K562 (cell line): ENCODE measurements around the gene LHB. TPM values are rescaled to one million over a fixed set of nuclear protein-coding genes. Genes with fewer than 3 reads are reported as not detected.
A peak's percentile ranks its signal among the peaks of the same experiment; 100 is the strongest.

ENCODE experiments used
- CREB1 ChIP-seq, 2 experiments: sonication (generic) in 1 of 2; formaldehyde crosslinking in 1 of 2; IDR thresholded peaks; 2 replicates each; pipeline versions ENCODE4 v1.6.1 to v1.8.0; 2012 to 2022; ENCODE audit warnings: inconsistent platforms in 1 of 2, mild to moderate bottlenecking in 1 of 2, missing genetic modification reagents in 1 of 2, moderate library complexity in 1 of 2
- CXXC5 ChIP-seq: fragments of 250-450 bp; sonication (Bioruptor Pico); IDR thresholded peaks from 2 replicates; pipeline ENCODE4 v1.8.0; 2022; ENCODE audit warnings: inconsistent platforms, mild to moderate bottlenecking, moderate library complexity
- EWSR1 ChIP-seq: fragments of 450-650 bp; IDR thresholded peaks from 2 replicates; pipeline ENCODE4 v1.6.1; 2018; ENCODE audit warnings: borderline replicate concordance, mild to moderate bottlenecking, low read depth, moderate library complexity; ENCODE audit not compliant: partially characterized antibody
- HIVEP1 ChIP-seq: fragments of 250-450 bp; sonication (Bioruptor Pico); IDR thresholded peaks from 2 replicates; pipeline ENCODE4 v1.4.0; 2020; ENCODE audit warnings: mild to moderate bottlenecking
- MYNN ChIP-seq, 2 experiments: sonication (generic); formaldehyde crosslinking in 1 of 2; IDR thresholded peaks; 2 replicates each; pipeline versions ENCODE4 v1.5.0 to v1.6.1; 2016 to 2020; ENCODE audit warnings: antibody characterized with exemption in 1 of 2, missing genetic modification reagents in 1 of 2
- RBFOX2 ChIP-seq: fragments of 200-400 bp; formaldehyde crosslinking; IDR thresholded peaks from 2 replicates; pipeline ENCODE4 v1.6.1; 2017; ENCODE audit warnings: low read depth, mild to moderate bottlenecking, low read length, moderate library complexity
- TCF3 ChIP-seq: sonication (generic); formaldehyde crosslinking; IDR thresholded peaks from 2 replicates; pipeline ENCODE4 v1.4.0; 2020; ENCODE audit warnings: mild to moderate bottlenecking, missing genetic modification reagents
- U2AF2 ChIP-seq: fragments of 200-400 bp; formaldehyde crosslinking; optimal IDR thresholded peaks from 2 replicates; pipeline ENCODE3; 2017; ENCODE audit warnings: low read depth, mild to moderate bottlenecking, low read length
- ZNF274 ChIP-seq: IDR thresholded peaks from 2 replicates; pipeline ENCODE4 v1.6.1; 2011; ENCODE audit warnings: low read depth, mild to moderate bottlenecking, low read length, moderate library complexity, borderline replicate concordance
- ZNF75A ChIP-seq: fragments of 450-650 bp; formaldehyde crosslinking; IDR thresholded peaks from 2 replicates; pipeline ENCODE4 v1.4.0; 2020; ENCODE audit warnings: mild to moderate bottlenecking
- ZNF77 ChIP-seq: fragments of 250-450 bp; sonication (Bioruptor Pico); IDR thresholded peaks from 2 replicates; pipeline ENCODE4 v1.5.0; 2020
- ZNF79 ChIP-seq: fragments of 250-450 bp; sonication (Bioruptor Pico); IDR thresholded peaks from 2 replicates; pipeline ENCODE4 v1.4.0; 2020; ENCODE audit warnings: low read depth, mild to moderate bottlenecking, moderate library complexity
- polyA plus RNA-seq, 8 experiments: library from polyadenylated mRNA; depleted of rRNA in 4 of 8; stranded (reverse) in 5 of 8; unstranded in 3 of 8; fragments of >200 nt; fragmentation: Nextera tagmentation in 2 of 8; fragmentation: Illumina TruSeq in 1 of 8; extraction: Ambion mirVana in 2 of 8; extraction: Trizol in 1 of 8; gene quantifications; 2 replicates each; pipeline versions ENCODE4 v1.2.1 to v1.2.3, GENCODE V29; 2011 to 2014; ENCODE audit warnings: inconsistent platforms in 1 of 8, missing spikeins in 1 of 8
- total RNA-seq, 7 experiments: library from RNA; depleted of rRNA in 6 of 7; stranded (reverse); fragments of >200 nt in 6 of 7; fragmentation: Illumina TruSeq in 2 of 7; extraction: Trizol in 2 of 7; gene quantifications; 2 replicates each; pipeline versions ENCODE4 v1.2.1 to v1.2.3, GENCODE V29; 2011 to 2021; ENCODE audit warnings: low replicate concordance in 1 of 7
- TF ChIP-seq, protein P1 (sequence below): sonication (generic); formaldehyde crosslinking; IDR thresholded peaks from 2 replicates; pipeline ENCODE4 v1.8.0; 2023; ENCODE audit warnings: mild to moderate bottlenecking, missing genetic modification reagents
- TF ChIP-seq, protein P2 (sequence below): IDR thresholded peaks from 2 replicates; pipeline ENCODE4 v1.6.1; 2016; ENCODE audit warnings: missing genetic modification characterization, missing compliant biosample characterization
- TF ChIP-seq, protein P3 (sequence below), 3 experiments: fragments of 200-800 bp in 1 of 3; sonication (Bioruptor generic) in 1 of 3; sonication (generic) in 1 of 3; formaldehyde crosslinking in 1 of 3; IDR thresholded peaks; 2 replicates each; pipeline versions ENCODE4 v1.6.1 to v1.8.0; 2016 to 2022; ENCODE audit warnings: mild to moderate bottlenecking in 2 of 3, missing compliant biosample characterization in 2 of 3, missing genetic modification characterization in 2 of 3, missing genetic modification reagents in 1 of 3
- TF ChIP-seq, protein P4 (sequence below): fragments of 450-650 bp; IDR thresholded peaks from 2 replicates; pipeline ENCODE4 v1.6.1; 2017; ENCODE audit warnings: mild to moderate bottlenecking, moderate library complexity
- TF ChIP-seq, protein P5 (sequence below): fragments of 450-650 bp; formaldehyde crosslinking; IDR thresholded peaks from 2 replicates; pipeline ENCODE4 v1.4.0; 2022; ENCODE audit warnings: missing genetic modification characterization

The LHB gene
- total and polyA plus RNA-seq, 9 of the 15 experiments (the other 6 are each of a cell fraction or from before 2014, with no cell fraction given): 0.54 TPM; not detected in 8

DNA sequence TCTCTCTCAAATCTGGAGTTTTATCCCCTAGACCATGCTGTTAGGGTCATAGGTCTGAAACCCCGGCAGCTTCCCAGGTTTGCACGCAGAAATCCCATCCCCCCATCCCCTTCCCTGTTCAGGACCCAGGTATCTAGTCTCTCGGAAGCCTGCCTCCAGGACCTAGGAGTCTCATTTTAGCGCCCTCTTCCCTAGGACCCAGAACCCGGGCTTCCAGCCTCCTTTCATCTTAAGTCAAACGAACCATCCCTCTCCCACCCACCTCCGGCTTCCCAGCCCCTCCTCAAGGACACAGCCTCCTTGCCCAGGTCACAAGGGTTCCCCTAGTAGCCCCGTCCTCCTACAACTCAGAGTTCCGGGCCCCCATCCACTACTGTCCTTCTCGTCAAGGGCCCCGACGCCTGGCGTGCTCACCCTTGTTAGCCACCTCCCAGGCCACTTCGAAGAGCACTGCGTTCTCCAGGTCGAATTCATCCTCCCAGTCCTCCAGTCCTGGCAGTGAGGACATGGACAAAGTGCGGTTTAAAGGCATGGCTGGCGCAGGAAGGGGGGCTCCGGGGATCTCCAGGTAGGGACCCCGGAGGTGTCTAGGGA is 24.2 kb downstream of the LHB start (continued):
- TF ChIP-seq, protein P1, sequence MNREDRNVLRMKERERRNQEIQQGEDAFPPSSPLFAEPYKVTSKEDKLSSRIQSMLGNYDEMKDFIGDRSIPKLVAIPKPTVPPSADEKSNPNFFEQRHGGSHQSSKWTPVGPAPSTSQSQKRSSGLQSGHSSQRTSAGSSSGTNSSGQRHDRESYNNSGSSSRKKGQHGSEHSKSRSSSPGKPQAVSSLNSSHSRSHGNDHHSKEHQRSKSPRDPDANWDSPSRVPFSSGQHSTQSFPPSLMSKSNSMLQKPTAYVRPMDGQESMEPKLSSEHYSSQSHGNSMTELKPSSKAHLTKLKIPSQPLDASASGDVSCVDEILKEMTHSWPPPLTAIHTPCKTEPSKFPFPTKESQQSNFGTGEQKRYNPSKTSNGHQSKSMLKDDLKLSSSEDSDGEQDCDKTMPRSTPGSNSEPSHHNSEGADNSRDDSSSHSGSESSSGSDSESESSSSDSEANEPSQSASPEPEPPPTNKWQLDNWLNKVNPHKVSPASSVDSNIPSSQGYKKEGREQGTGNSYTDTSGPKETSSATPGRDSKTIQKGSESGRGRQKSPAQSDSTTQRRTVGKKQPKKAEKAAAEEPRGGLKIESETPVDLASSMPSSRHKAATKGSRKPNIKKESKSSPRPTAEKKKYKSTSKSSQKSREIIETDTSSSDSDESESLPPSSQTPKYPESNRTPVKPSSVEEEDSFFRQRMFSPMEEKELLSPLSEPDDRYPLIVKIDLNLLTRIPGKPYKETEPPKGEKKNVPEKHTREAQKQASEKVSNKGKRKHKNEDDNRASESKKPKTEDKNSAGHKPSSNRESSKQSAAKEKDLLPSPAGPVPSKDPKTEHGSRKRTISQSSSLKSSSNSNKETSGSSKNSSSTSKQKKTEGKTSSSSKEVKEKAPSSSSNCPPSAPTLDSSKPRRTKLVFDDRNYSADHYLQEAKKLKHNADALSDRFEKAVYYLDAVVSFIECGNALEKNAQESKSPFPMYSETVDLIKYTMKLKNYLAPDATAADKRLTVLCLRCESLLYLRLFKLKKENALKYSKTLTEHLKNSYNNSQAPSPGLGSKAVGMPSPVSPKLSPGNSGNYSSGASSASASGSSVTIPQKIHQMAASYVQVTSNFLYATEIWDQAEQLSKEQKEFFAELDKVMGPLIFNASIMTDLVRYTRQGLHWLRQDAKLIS (CRISPR knock-in tag): no peak
- TF ChIP-seq U2AF2: no peak
- TF ChIP-seq HIVEP1 (CRISPR knock-in tag): no peak
- TF ChIP-seq EWSR1: no peak
- no peak for TF ChIP-seq TCF3 (CRISPR knock-in tag)
- TF ChIP-seq CREB1 (IDR thresholded peaks at IDR 0.05): no peak
- no peak for TF ChIP-seq CREB1 (CRISPR knock-in tag; IDR thresholded peaks at IDR 0.05)
- TF ChIP-seq, protein P2, sequence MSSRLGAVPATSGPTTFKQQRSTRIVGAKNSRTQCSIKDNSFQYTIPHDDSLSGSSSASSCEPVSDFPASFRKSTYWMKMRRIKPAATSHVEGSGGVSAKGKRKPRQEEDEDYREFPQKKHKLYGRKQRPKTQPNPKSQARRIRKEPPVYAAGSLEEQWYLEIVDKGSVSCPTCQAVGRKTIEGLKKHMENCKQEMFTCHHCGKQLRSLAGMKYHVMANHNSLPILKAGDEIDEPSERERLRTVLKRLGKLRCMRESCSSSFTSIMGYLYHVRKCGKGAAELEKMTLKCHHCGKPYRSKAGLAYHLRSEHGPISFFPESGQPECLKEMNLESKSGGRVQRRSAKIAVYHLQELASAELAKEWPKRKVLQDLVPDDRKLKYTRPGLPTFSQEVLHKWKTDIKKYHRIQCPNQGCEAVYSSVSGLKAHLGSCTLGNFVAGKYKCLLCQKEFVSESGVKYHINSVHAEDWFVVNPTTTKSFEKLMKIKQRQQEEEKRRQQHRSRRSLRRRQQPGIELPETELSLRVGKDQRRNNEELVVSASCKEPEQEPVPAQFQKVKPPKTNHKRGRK (tag): no peak
- no peak for TF ChIP-seq MYNN (IDR thresholded peaks at IDR 0.05)
- TF ChIP-seq MYNN (CRISPR knock-in tag; IDR thresholded peaks at IDR 0.05): no peak
- TF ChIP-seq, protein P3, sequence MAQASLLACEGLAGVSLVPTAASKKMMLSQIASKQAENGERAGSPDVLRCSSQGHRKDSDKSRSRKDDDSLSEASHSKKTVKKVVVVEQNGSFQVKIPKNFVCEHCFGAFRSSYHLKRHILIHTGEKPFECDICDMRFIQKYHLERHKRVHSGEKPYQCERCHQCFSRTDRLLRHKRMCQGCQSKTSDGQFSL (CRISPR knock-in tag; IDR thresholded peaks at IDR 0.05): no peak
- TF ChIP-seq, protein P3 (tag; IDR thresholded peaks at IDR 0.05): no peak
- TF ChIP-seq ZNF75A (CRISPR knock-in tag): no peak
- TF ChIP-seq, protein P4, sequence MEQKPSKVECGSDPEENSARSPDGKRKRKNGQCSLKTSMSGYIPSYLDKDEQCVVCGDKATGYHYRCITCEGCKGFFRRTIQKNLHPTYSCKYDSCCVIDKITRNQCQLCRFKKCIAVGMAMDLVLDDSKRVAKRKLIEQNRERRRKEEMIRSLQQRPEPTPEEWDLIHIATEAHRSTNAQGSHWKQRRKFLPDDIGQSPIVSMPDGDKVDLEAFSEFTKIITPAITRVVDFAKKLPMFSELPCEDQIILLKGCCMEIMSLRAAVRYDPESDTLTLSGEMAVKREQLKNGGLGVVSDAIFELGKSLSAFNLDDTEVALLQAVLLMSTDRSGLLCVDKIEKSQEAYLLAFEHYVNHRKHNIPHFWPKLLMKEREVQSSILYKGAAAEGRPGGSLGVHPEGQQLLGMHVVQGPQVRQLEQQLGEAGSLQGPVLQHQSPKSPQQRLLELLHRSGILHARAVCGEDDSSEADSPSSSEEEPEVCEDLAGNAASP: no peak
- TF ChIP-seq ZNF79: no peak
- no peak for TF ChIP-seq CXXC5 (CRISPR knock-in tag)
- no peak for TF ChIP-seq ZNF274
- no peak for TF ChIP-seq RBFOX2
- TF ChIP-seq, protein P5, sequence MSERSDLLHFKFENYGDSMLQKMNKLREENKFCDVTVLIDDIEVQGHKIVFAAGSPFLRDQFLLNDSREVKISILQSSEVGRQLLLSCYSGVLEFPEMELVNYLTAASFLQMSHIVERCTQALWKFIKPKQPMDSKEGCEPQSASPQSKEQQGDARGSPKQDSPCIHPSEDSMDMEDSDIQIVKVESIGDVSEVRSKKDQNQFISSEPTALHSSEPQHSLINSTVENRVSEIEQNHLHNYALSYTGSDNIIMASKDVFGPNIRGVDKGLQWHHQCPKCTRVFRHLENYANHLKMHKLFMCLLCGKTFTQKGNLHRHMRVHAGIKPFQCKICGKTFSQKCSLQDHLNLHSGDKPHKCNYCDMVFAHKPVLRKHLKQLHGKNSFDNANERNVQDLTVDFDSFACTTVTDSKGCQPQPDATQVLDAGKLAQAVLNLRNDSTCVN: 0 out of 2 replicates have a peak, but pooled peaks have one; percentile 3
- TF ChIP-seq ZNF77: no peak
